Mucosa of descending colon (tissue), 3 donors: Measurements from ENCODE around the gene CLNK. TPM values are rescaled to one million over a fixed set of nuclear protein-coding genes. Genes with fewer than 3 reads are reported as not detected.

Source experiments
- ATAC-seq: fragments of 200-7000 bp; cut with Tn5 transposase; one replicate; pipeline ENCODE4 v1.9.1; 2020; ENCODE audit warnings: mild to moderate bottlenecking, moderate library complexity
- DNase-seq, 3 donors: peaks; one replicate each; pipeline ENCODE4 v3.0.0-alpha.2; 2020
- H3K36me3 ChIP-seq: fragments of 200-600 bp; one replicate; pipeline ENCODE4 v1.8.0; 2021; ENCODE audit warnings: low read depth, mild to moderate bottlenecking
- H3K4me1 ChIP-seq: fragments of 200-600 bp; one replicate; pipeline ENCODE4 v1.8.0; 2021; ENCODE audit warnings: low read depth, mild to moderate bottlenecking
- H3K4me3 ChIP-seq: fragments of 200-600 bp; one replicate; pipeline ENCODE4 v1.8.0; 2021; ENCODE audit warnings: mild to moderate bottlenecking
- H3K9me3 ChIP-seq: fragments of 200-600 bp; one replicate; pipeline ENCODE4 v1.8.0; 2021; ENCODE audit warnings: mild to moderate bottlenecking
- intact Hi-C, 2 donors: fragments of 100-400 bp; cut with DNase I in 1 of 2; cut with micrococcal nuclease in 1 of 2; formaldehyde crosslinking; loops; one replicate each; pipeline versions ENCODE4 v1.11.0 to v1.11.1; 2022; cut with DNase I, micrococcal nuclease
- total RNA-seq, 3 donors: library from RNA; stranded (reverse); fragmentation: NEBNext Ultra II Directional in 2 of 3; extraction: Animal tissue kit (Norgen Biotek cat#: 25700) in 2 of 3; gene quantifications; one replicate each; pipeline versions ENCODE4 v1.2.1 to v1.2.4, GENCODE V29; 2021 to 2023
- TF ChIP-seq, protein P1 (sequence below): fragments of 200-600 bp; IDR thresholded peaks from one replicate; pipeline ENCODE4 v1.8.0; 2022; ENCODE audit warnings: antibody characterized with exemption, mild to moderate bottlenecking
- donor health status: DM: no; HTN: no; CAD: no; lungs with moderate emphysema.
- donor health status: DM: no; HTN: no; CAD: no.
- donor health status: DM: no; HTN: yes; CAD: no.

CLNK gene
- total RNA-seq, 3 donors from 2014 or later, result 0.27 to 0.60 TPM; not detected in 1

DNA sequence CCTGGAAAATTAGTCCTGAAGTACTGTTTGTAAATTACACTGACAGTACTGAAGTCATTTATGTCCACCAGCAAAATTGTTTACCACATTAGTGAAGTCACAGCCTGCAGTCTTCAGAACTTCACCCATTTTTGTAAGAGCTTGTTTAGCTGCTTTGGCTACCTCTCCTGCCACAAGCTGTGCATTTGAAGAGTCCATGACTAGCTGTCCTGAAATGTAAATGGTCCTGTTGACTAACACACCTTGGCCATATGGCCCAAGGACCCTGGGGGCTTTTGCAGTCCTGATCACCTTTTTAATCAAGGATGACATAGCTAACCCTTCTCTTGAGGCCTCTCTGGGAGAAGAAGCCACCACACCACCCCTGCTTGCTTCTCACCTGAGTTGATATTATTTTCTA, 205.9 kb downstream of the CLNK start:
- no peak for ATAC-seq
- intact Hi-C loops, result no loop called here

DNA sequence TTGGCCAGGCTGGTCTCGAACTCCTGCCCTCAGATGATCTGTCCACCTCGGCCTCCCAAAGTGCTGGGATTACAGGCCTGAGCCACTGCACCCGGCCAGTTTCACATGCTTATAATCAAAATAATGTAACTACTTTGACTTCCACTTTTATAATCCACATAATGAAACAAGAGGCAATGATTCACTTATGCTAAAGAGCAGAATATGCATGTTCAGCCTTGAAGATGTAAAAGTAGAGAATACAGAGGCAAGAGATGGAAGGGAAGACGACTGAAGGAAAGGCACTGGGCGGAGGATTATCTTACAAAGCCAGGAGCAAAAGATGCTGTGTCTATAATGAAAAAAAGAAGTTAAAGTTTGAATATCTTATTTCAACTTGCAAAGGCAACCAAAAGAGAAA, 214.1 kb downstream of the CLNK start:
- Histone ChIP-seq H3K36me3 (no peaks in the 10 kb centered on the region), H3K4me1 (no peaks in the 10 kb centered on the region), H3K4me3 (no peak overlapping the region), H3K9me3 (no peaks in the 10 kb centered on the region)
- intact Hi-C loops, result no loop called here
- TF ChIP-seq, protein P1, sequence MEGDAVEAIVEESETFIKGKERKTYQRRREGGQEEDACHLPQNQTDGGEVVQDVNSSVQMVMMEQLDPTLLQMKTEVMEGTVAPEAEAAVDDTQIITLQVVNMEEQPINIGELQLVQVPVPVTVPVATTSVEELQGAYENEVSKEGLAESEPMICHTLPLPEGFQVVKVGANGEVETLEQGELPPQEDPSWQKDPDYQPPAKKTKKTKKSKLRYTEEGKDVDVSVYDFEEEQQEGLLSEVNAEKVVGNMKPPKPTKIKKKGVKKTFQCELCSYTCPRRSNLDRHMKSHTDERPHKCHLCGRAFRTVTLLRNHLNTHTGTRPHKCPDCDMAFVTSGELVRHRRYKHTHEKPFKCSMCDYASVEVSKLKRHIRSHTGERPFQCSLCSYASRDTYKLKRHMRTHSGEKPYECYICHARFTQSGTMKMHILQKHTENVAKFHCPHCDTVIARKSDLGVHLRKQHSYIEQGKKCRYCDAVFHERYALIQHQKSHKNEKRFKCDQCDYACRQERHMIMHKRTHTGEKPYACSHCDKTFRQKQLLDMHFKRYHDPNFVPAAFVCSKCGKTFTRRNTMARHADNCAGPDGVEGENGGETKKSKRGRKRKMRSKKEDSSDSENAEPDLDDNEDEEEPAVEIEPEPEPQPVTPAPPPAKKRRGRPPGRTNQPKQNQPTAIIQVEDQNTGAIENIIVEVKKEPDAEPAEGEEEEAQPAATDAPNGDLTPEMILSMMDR, result no peak
- ATAC-seq (no peak), DNase-seq (no peak)

More for the DNA sequence above, 205.9 kb downstream of the CLNK start:
- H3K9me3 ChIP-seq, result no peaks in the 10 kb centered on the region
- H3K36me3 ChIP-seq, result no peaks in the 10 kb centered on the region
- no peaks in the 10 kb centered on the region for H3K4me1 ChIP-seq
- H3K4me3 ChIP-seq, result no peak overlapping the region
- DNase-seq, result no peak
- TF ChIP-seq, protein P1, result no peak

DNA sequence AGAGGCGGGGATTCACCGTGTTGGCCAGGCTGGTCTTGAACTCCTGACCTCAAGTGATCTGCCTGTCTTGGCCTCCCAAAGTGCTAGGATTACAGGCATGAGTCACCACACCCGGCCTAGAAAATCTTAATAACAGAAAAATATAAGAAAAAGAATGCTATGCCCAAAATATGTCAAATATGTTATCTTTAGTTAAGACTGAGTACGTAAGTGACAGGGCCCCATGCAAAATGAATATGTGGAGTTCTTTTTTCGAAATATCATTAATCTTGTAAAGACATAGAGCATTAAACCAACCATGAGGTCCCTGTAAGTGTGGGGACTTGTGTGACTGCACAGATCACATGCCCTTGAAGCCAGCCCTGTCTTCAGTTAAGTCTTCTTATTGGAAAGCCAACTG, 218.4 kb downstream of the CLNK start:
- H3K4me3 ChIP-seq, result no peak overlapping the region
- intact Hi-C loops, result no loop called here
- TF ChIP-seq, protein P1, result no peak
- DNase-seq, result no peak
- no peak for ATAC-seq
- no peaks in the 10 kb centered on the region for H3K9me3 ChIP-seq
- no peaks in the 10 kb centered on the region for H3K4me1 ChIP-seq
- H3K36me3 ChIP-seq, result no peaks in the 10 kb centered on the region

DNA sequence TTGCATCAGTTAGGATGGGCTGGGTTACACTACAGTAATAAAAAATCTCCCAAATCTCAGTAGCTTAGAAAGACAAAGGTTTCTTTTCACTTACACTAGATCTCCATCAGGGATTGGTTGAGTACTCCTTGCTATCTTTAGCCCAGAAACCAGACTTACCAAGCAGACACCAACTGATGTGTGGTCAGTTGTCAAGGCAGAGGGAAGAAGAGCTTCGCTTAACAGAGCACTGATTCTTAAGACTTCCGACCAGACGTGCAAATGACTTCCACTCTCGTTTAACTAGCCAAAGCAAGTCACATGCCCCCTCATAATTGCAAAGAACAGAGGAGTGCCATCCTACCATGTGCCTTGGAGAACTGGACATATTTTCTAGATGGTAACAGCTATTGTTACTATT, 221.7 kb downstream of the CLNK start:
- TF ChIP-seq, protein P1, result no peak
- no peaks in the 10 kb centered on the region for H3K36me3 ChIP-seq
- no peaks in the 10 kb centered on the region for H3K4me1 ChIP-seq
- H3K9me3 ChIP-seq, result no peaks in the 10 kb centered on the region
- DNase-seq (no peak), ATAC-seq (no peak)
- intact Hi-C loops, result no loop called here
- H3K4me3 ChIP-seq, result no peak overlapping the region

DNA sequence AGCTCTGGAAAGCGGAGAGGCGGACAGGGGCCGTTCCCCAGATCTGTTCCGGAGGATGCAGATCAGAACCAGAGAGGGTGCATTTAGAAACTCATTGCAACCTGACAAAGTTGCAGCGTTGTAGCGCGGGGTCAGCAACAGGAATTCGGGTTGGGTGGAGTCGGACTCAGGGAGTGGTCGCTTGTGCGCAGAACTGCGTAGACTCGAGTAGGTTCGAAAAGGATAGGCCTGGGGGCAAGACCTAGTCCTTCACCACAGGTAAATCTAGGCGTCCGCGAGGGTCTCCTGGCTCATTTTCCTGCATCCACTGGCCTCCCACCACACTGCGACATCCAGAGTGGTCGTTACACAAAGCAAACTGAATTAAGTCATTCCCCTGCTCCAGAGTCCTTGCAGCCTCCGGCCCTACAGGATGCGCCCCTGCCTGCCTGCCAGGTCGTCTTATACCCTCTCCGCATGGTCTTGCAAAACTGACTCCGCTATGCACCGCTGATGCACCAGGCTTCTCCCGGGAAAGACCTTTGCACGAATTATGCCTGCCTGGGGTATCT, 222.6 kb downstream of the CLNK start:
- ATAC-seq (no peak), DNase-seq (no peak)
- TF ChIP-seq, protein P1, result no peak
- no peaks in the 10 kb centered on the region for H3K36me3 ChIP-seq
- H3K4me3 ChIP-seq, result no peak overlapping the region
- no peaks in the 10 kb centered on the region for H3K4me1 ChIP-seq
- no peaks in the 10 kb centered on the region for H3K9me3 ChIP-seq
- intact Hi-C loops, result no loop called here
